HepG2 (cell line): Measurements from ENCODE around the gene IRF2.

Experiments used
- MEIS1 ChIP-seq: sonication (generic); formaldehyde crosslinking; IDR thresholded peaks from 2 replicates; pipeline ENCODE4 v1.9.0; 2021; ENCODE audit warnings: mild to moderate bottlenecking, missing genetic modification reagents, moderate library complexity, borderline replicate concordance
- PCBP2 ChIP-seq: fragments of 200-400 bp; formaldehyde crosslinking; optimal IDR thresholded peaks from 2 replicates; pipeline ENCODE3; 2018; ENCODE audit warnings: low read length, low read depth; ENCODE audit not compliant: poor library complexity, severe bottlenecking
- ZBTB34 ChIP-seq: sonication (generic); formaldehyde crosslinking; IDR thresholded peaks from 2 replicates; pipeline ENCODE4 v1.8.0; 2022; ENCODE audit warnings: mild to moderate bottlenecking, missing genetic modification reagents
- ZBTB8A ChIP-seq: sonication (generic); formaldehyde crosslinking; IDR thresholded peaks from 2 replicates; pipeline ENCODE4 v1.4.0; 2020; ENCODE audit warnings: mild to moderate bottlenecking, low read depth, missing genetic modification reagents, borderline replicate concordance

DNA sequence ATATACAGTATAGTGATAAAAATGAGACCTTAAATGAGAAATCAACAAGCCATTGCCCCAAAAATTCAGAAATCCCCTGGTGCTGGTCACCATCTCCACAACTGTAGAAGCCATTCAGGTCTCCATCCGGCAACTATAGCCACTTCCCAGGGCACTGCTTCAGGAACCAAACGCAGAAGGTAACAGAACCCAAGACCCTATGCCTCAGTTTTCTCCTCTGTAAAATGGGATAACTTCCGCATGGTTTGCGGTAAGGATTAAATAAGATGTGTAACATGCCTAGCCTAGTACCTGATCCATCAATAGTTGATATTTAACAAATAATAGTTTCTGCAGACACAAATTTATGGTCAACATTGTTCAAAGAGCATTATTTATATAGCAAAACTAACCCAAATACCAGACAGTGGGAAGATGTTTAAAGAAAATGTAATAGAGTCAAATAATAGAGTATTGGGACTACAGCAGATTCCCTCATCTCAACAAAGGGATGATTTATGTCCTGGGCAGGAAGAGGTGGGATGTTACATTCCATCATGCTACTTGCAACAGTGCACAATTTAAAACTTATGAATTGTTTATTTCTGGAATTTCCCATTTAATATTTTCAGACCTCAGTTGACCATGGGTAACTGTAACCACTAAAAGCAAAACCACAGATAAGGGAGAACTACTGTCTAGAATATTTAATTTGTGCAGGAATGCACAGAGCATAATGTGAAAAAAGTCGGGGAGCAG is 30.0 kb downstream of the IRF2 start:
- TF ChIP-seq ZBTB34 (CRISPR knock-in tag) (no peak), PCBP2 (no peak), MEIS1 (CRISPR knock-in tag) (no peak), ZBTB8A (no peak)
